ENCODE results near the gene ASNSD1. TPM values are rescaled to one million over a fixed set of nuclear protein-coding genes. Genes with fewer than 3 reads are reported as not detected.

ASNSD1 gene
- total and polyA plus RNA-seq, 7 donors: 22.5 to 56.6 (median 41.5) TPM

GRCh38 chr2:189618197-189618596 is 43.1 kb upstream of the ASNSD1 start:
- Histone ChIP-seq H3K9me3 (no peaks in the 10 kb centered on the region), H3K4me1 (peaks cover 0 to 6% (median 0%) of the 10 kb centered on the region in 4 donors), H3K27me3 (no peaks in the 10 kb centered on the region), H3K4me3 (no peak overlapping the region), H3K27ac (no peak overlapping the region), H3K36me3 (no peaks in the 10 kb centered on the region)
- no peak for DNase-seq
- 0% methylated on average over 1 of the region's 1 CpG for WGBS, 2 donors
- intact Hi-C loops (cut with DNase I): no loop called here
- no peak for TF ChIP-seq EP300 (IDR thresholded peaks at IDR 0.05)
- TF ChIP-seq POLR2A (IDR thresholded peaks at IDR 0.05): no peak
- no peak for TF ChIP-seq POLR2AphosphoS5 (IDR thresholded peaks at IDR 0.05)
- no peak for TF ChIP-seq CTCF (IDR thresholded peaks at IDR 0.05)

GRCh38 chr2:189621781-189622180 is 39.5 kb upstream of the ASNSD1 start:
- Histone ChIP-seq H3K9me3 (no peaks in the 10 kb centered on the region), H3K27me3 (no peaks in the 10 kb centered on the region), H3K27ac (no peak overlapping the region), H3K4me1 (no peaks in the 10 kb centered on the region), H3K36me3 (no peaks in the 10 kb centered on the region), H3K4me3 (no peak overlapping the region)
- no peak for TF ChIP-seq CTCF (IDR thresholded peaks at IDR 0.05)
- no peak for TF ChIP-seq POLR2AphosphoS5 (IDR thresholded peaks at IDR 0.05)
- no peak for TF ChIP-seq POLR2A (IDR thresholded peaks at IDR 0.05)
- TF ChIP-seq EP300 (IDR thresholded peaks at IDR 0.05): no peak
- intact Hi-C loops (cut with DNase I): no loop called here
- no peak for DNase-seq

GRCh38 chr2:189623049-189623448 is 38.2 kb upstream of the ASNSD1 start:
- no peaks in the 10 kb centered on the region for H3K27me3 ChIP-seq
- no peak for TF ChIP-seq CTCF (IDR thresholded peaks at IDR 0.05)
- no peak for TF ChIP-seq EP300 (IDR thresholded peaks at IDR 0.05)
- TF ChIP-seq POLR2AphosphoS5 (IDR thresholded peaks at IDR 0.05): no peak
- no peak for TF ChIP-seq POLR2A (IDR thresholded peaks at IDR 0.05)
- intact Hi-C loops (cut with DNase I): no loop called here
- no peaks in the 10 kb centered on the region for H3K9me3 ChIP-seq
- H3K4me3 ChIP-seq: no peak overlapping the region
- 88 to 92% methylated on average over 1 of the region's 1 CpG for WGBS, 2 donors
- no peak overlapping the region for H3K27ac ChIP-seq
- H3K36me3 ChIP-seq: no peaks in the 10 kb centered on the region
- H3K4me1 ChIP-seq: no peaks in the 10 kb centered on the region
- DNase-seq: no peak

- no peak for DNase-seq
- intact Hi-C loops (cut with DNase I): no loop called here
- H3K9me3 ChIP-seq: no peaks in the 10 kb centered on the region
- H3K36me3 ChIP-seq: no peaks in the 10 kb centered on the region
- H3K27me3 ChIP-seq: no peaks in the 10 kb centered on the region
- H3K4me1 ChIP-seq: peaks cover 0 to 5% (median under 1%) of the 10 kb centered on the region in 4 donors
- H3K4me3 ChIP-seq: no peak overlapping the region
- WGBS, 2 donors: 74 to 79% methylated on average over 3 of the region's 3 CpGs
- no peak overlapping the region for H3K27ac ChIP-seq
- TF ChIP-seq POLR2A (IDR thresholded peaks at IDR 0.05) (no peak), POLR2AphosphoS5 (IDR thresholded peaks at IDR 0.05) (no peak)
Measured at GRCh38 chr2:189624648-189625355, 36.5 kb upstream of the ASNSD1 start.

GRCh38 chr2:189625636-189626035 is 35.6 kb upstream of the ASNSD1 start:
- intact Hi-C loops (cut with DNase I): no loop called here
- Histone ChIP-seq H3K4me1 (peaks cover 0 to 13% (median 5%) of the 10 kb centered on the region in 4 donors), H3K36me3 (no peaks in the 10 kb centered on the region), H3K27ac (no peak overlapping the region), H3K9me3 (no peaks in the 10 kb centered on the region), H3K4me3 (no peak overlapping the region), H3K27me3 (no peaks in the 10 kb centered on the region)
- 93 to 96% methylated on average over 2 of the region's 2 CpGs for WGBS, 2 donors
- TF ChIP-seq POLR2A (IDR thresholded peaks at IDR 0.05) (no peak), POLR2AphosphoS5 (IDR thresholded peaks at IDR 0.05) (no peak), EP300 (IDR thresholded peaks at IDR 0.05) (no peak), CTCF (IDR thresholded peaks at IDR 0.05) (no peak)
- no peak for DNase-seq

Measured in sigmoid colon (tissue), 7 donors.